Ectodermal cell (in vitro differentiated cells): Measurements from ENCODE around the gene RNASE4.
"Not testable (repeated sequence)": the region's sequence is repeated elsewhere in the genome, so short reads cannot be mapped to it uniquely, and the experiment has no call there.

Experiments
- H3K27ac ChIP-seq: 2 replicates; pipeline ENCODE4 v1.7.0; 2013; ENCODE audit warnings: mild to moderate bottlenecking, low read depth, low read length; ENCODE audit not compliant: insufficient read depth, poor library complexity, severe bottlenecking
- H3K27me3 ChIP-seq: 2 replicates; pipeline ENCODE4 v1.7.0; 2013; ENCODE audit warnings: mild to moderate bottlenecking, low read length; ENCODE audit not compliant: insufficient read depth, control insufficient read depth, poor library complexity, severe bottlenecking
- H3K36me3 ChIP-seq: one replicate; pipeline ENCODE4 v1.7.0; 2013; ENCODE audit warnings: low read length; ENCODE audit not compliant: control insufficient read depth, insufficient read depth
- H3K4me1 ChIP-seq: one replicate; pipeline ENCODE4 v1.7.0; 2013; ENCODE audit warnings: low read length; ENCODE audit not compliant: control insufficient read depth, insufficient read depth
- H3K4me3 ChIP-seq: 2 replicates; pipeline ENCODE4 v1.7.0; 2013; ENCODE audit warnings: low read depth, low read length, control low read depth; ENCODE audit not compliant: insufficient read depth
- H3K9me3 ChIP-seq: 2 replicates; pipeline ENCODE4 v1.7.0; 2013; ENCODE audit warnings: mild to moderate bottlenecking, low read length, moderate library complexity; ENCODE audit not compliant: control insufficient read depth
- WGBS, 2 experiments: methylation state at CpG; one replicate each; pipeline ENCODE4 v1.1.7; 2013; ENCODE audit warnings: missing lambda C conversion rate in 2 of 2; 5-methylcytosine and 5-hydroxymethylcytosine counted together

Gene RNASE4

DNA sequence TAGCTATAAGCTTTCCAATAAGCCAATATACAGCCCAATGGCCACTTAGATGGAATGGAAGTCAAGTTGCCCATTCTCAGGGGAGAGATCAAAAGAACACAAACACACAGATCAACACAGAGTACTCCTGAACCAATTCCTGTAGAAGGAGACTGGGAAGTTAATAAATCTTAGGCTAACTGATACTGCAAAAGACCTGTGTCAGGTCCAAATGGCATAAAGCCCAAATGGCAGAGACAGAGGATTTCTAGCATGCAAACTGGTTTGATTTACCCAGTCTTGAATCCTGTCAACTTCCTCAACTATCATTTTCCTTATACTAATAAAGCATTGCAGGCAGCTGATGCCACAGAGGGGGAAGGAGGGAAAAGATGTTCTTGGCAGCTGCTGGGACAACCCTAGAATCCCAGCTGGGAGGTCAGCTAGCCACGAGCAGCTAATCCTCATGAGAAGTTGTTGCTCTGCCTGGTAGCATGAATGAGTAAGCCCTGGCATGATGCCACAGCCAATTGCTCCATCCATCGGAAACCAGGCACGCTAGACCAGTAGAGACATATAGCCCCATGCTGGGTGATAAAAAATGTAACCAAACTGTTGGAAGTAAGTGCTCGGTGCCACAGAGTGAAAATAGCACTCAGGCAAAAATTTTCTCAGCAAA is 30.4 kb downstream of the RNASE4 start:
- 87 to 91% methylated on average over 4 of the region's 4 CpGs for WGBS, 2 experiments
- no peaks in the 10 kb centered on the region for H3K27me3 ChIP-seq

GRCh38 chr14:20719777-20720176 is 35.4 kb downstream of the RNASE4 start:
- H3K9me3 ChIP-seq, result no peaks in the 10 kb centered on the region
- 89 to 90% methylated on average over 4 of the region's 4 CpGs for WGBS, 2 experiments
- H3K4me1 ChIP-seq, result no peaks in the 10 kb centered on the region
- H3K27ac ChIP-seq, result no peak overlapping the region
- H3K36me3 ChIP-seq, result no peaks in the 10 kb centered on the region
- no peak overlapping the region for H3K4me3 ChIP-seq
- H3K27me3 ChIP-seq, result no peaks in the 10 kb centered on the region

More for the DNA sequence above, 30.4 kb downstream of the RNASE4 start:
- no peak overlapping the region for H3K4me3 ChIP-seq
- no peak overlapping the region for H3K27ac ChIP-seq
- no peaks in the 10 kb centered on the region for H3K36me3 ChIP-seq
- no peaks in the 10 kb centered on the region for H3K9me3 ChIP-seq
- H3K4me1 ChIP-seq, result no peaks in the 10 kb centered on the region

DNA sequence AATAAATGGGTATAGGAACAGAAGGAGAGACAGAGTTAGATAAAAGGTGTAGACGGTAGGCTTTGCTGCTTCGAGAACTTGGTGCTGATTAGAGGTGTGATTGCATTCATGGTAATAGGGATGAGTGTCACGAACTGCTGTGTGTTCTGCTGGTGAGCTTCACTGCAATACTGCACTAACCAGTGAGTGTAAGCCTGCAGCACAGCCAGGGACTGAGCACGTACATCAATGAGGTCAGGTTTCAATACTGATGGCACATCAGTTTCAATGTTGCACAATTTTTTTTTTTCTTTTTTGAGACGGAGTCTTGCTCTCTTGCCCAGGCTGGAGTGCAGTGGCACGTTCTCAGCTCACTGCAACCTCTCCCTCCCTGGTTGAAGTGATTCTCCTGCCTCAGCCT is 36.4 kb downstream of the RNASE4 start:
- Histone ChIP-seq H3K27ac (no peak overlapping the region), H3K36me3 (no peaks in the 10 kb centered on the region), H3K4me1 (no peaks in the 10 kb centered on the region), H3K27me3 (no peaks in the 10 kb centered on the region), H3K4me3 (no peak overlapping the region), H3K9me3 (no peaks in the 10 kb centered on the region)
- 90 to 91% methylated on average over 6 of the region's 6 CpGs for WGBS, 2 experiments

DNA sequence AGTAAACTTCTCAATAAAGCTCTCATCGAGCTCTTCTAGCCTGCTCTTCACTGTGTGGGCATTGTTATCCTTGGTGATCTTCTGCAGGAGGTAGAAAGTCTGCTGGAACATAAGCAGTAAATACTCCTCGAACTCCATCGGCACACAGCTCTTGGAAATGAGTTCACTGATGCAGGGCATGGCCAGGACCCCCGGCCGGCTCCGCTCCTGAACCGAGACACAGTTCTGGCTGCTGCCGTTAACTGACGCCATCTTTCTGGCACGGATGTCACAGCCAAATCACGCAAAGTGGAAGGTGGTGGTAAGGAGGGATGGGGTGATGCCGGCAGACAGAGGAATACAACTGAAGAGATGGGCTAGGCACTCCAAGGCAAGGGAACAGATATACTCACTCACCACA is 37.7 kb downstream of the RNASE4 start:
- no peaks in the 10 kb centered on the region for H3K9me3 ChIP-seq
- H3K36me3 ChIP-seq, result no peaks in the 10 kb centered on the region
- H3K27ac ChIP-seq, result no peak overlapping the region
- WGBS, 2 experiments, result 93% methylated on average over 12 of the region's 12 CpGs
- H3K4me3 ChIP-seq, result no peak overlapping the region
- no peaks in the 10 kb centered on the region for H3K4me1 ChIP-seq
- H3K27me3 ChIP-seq, result no peaks in the 10 kb centered on the region

DNA sequence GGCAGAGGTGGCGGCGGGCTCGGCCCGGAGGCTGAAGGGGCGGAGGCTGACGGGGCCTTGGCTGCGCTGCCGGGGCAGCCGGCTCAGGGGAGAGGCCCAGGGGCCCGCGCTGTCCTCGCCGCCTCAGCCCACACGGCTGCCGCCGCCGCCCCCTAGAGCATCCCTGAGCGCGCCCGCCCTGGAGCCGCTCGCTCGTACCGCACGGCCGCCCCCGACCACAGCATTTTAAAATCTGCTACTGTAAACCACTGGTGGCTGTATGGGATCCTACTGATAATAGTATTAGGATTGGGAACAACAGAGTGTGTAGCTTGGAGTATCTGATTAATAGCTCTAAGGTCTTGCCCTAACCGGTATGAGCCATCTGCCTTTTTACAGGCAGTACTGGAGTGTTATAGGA is 39.1 kb downstream of the RNASE4 start:
- no peak overlapping the region for H3K27ac ChIP-seq
- WGBS, 2 experiments, result 89 to 94% methylated on average over 28 of the region's 28 CpGs
- no peaks in the 10 kb centered on the region for H3K27me3 ChIP-seq
- no peaks in the 10 kb centered on the region for H3K36me3 ChIP-seq
- no peak overlapping the region for H3K4me3 ChIP-seq
- no peaks in the 10 kb centered on the region for H3K9me3 ChIP-seq
- H3K4me1 ChIP-seq, result no peaks in the 10 kb centered on the region

GRCh38 chr14:20726121-20726520 is 41.8 kb downstream of the RNASE4 start:
- H3K4me1 ChIP-seq, H3K9me3 ChIP-seq, H3K27me3 ChIP-seq, H3K4me3 ChIP-seq, H3K27ac ChIP-seq, H3K36me3 ChIP-seq: not testable (repeated sequence)
- 90 to 95% methylated on average over 3 of the region's 3 CpGs for WGBS, 2 experiments

DNA sequence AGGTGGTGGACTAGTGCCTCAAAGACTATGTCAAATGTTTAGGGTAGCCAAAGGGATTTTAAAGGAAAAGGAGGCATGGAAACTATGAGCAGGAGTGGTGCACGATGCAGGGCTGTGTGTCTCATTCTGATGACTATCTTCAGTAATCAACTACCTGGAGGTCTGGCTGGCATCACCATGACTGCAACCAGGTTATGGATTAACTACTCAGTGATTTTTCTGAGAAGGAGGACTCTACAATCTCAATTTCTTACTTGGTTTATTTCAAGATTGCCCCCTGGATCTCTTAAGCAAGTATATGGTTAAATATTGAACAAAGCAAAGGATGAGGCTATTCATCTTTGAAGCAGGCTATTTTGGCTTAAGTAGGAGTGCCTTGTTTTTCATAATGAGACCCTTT is 42.2 kb downstream of the RNASE4 start:
- no peaks in the 10 kb centered on the region for H3K27me3 ChIP-seq
- H3K36me3 ChIP-seq, result no peaks in the 10 kb centered on the region
- no peak overlapping the region for H3K27ac ChIP-seq
- H3K4me3 ChIP-seq, result no peak overlapping the region
- 88 to 100% methylated on average over 1 of the region's 1 CpG for WGBS, 2 experiments
- H3K4me1 ChIP-seq, result no peaks in the 10 kb centered on the region
- no peaks in the 10 kb centered on the region for H3K9me3 ChIP-seq

DNA sequence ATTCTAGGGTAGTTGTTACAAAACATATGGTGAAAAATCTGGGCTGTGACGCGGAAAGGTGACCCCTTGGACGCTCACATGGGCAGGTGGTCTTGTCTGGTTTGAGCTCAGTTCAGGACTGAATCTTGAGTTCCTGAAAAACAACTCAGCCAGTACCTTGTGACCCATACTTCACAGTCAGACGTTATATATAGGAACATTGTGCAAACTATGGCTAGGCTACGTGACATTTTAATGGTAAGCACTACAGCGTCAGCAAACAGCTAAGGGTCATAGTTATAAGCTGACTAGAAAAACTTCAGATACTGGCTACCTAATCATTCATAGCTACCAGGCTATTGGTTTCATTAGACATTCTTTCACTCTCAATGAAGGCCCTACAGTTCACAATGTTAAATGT is 46.5 kb downstream of the RNASE4 start:
- Histone ChIP-seq H3K4me3 (no peak overlapping the region), H3K9me3 (no peaks in the 10 kb centered on the region), H3K36me3 (no peaks in the 10 kb centered on the region), H3K27ac (no peak overlapping the region), H3K4me1 (no peaks in the 10 kb centered on the region), H3K27me3 (no peaks in the 10 kb centered on the region)
- 61 to 64% methylated on average over 6 of the region's 6 CpGs for WGBS, 2 experiments

DNA sequence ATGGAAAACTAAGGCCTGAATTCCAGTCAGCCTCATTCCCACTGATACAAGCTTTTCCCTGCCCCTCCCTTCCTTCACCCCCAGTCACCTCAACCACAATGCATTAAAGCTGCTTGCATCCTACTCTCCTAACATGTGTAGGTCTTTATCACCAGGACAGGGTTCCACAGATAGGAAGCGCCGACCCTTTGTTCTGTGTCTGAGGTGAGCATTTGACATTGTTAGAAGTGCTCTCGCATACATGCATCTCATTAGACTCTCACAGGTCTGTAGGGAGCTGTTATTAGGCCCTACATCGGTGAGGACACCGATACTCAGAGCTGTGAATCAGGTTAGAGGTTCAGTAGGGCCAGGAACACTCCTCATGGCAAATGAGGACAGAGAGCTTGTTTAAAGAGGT is 48.1 kb downstream of the RNASE4 start:
- Histone ChIP-seq H3K4me3 (no peak overlapping the region), H3K27me3 (no peaks in the 10 kb centered on the region), H3K36me3 (no peaks in the 10 kb centered on the region), H3K9me3 (no peaks in the 10 kb centered on the region), H3K27ac (no peak overlapping the region), H3K4me1 (no peaks in the 10 kb centered on the region)
- WGBS, 2 experiments, result 89 to 93% methylated on average over 5 of the region's 5 CpGs

DNA sequence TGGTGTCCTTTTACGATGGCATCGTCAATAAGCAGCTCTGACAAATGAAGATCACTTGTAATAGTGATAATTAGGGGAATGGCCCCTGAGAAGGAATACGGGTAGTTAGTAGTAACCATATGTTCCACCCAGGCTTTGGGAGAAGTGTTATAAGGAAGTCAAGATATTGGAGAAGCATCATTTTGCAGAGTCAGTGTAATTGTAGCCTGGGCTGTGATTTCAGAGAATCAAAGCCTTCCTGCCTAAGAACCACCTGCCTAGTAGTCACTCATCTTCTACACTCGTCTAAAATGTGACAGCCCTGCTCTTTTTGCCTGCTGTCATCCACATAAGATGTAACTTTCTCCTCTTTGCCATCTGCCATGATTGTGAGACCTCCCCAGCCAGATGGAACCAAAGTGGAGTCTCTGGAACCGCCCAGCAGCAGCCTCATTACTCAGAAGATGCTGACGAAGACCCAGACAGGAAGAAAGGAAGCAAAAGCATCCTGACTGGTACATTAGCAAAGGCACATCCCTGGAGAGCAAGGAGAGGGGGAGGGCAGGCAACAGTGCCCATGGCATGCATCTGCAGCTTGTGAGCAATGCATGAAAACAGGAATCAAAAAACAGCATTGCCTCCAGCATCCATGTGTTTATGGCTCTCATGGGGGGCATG is 48.7 kb downstream of the RNASE4 start:
- no peaks in the 10 kb centered on the region for H3K9me3 ChIP-seq
- WGBS, 2 experiments, result 68 to 72% methylated on average over 6 of the region's 6 CpGs
- no peaks in the 10 kb centered on the region for H3K27me3 ChIP-seq
- no peaks in the 10 kb centered on the region for H3K36me3 ChIP-seq
- H3K27ac ChIP-seq, result no peak overlapping the region
- no peak overlapping the region for H3K4me3 ChIP-seq
- H3K4me1 ChIP-seq, result no peaks in the 10 kb centered on the region
